ENCODE results near the gene ODR4. TPM values are rescaled to one million over a fixed set of nuclear protein-coding genes. Genes with fewer than 3 reads are reported as not detected.
"Not testable (repeated sequence)": the region's sequence is repeated elsewhere in the genome, so short reads cannot be mapped to it uniquely, and the experiment has no call there.

ODR4 gene
- total RNA-seq, 1 experiment from 2014 or later = 17.6 TPM

DNA sequence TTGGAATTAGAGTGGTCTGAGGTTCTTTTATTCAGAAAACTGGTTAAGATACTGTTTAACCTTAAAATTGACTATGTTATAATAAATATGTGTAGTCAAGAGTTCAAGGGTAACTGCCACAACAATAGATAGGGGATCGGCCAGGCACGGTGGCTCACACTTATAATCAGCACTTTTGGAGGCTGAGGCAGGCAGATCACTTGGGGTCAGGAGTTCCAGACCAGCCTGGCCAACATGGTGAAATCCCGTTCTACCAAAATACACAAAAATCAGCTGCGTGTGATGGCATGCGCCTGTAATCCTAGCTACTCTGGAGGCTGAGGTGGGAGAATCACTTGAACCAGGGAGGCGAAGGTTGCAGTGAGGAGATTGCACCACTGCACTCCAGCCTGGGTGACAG, 45.8 kb downstream of the ODR4 start:
- no peak for DNase-seq (ENCODE audit: low read depth)

GRCh38 chr1:186424539-186424938, 48.9 kb downstream of the ODR4 start:
- peak; percentile 92 for DNase-seq (ENCODE audit: low read depth)

GRCh38 chr1:186426118-186426517, 50.5 kb downstream of the ODR4 start:
- no peak for DNase-seq (ENCODE audit: low read depth)

DNA sequence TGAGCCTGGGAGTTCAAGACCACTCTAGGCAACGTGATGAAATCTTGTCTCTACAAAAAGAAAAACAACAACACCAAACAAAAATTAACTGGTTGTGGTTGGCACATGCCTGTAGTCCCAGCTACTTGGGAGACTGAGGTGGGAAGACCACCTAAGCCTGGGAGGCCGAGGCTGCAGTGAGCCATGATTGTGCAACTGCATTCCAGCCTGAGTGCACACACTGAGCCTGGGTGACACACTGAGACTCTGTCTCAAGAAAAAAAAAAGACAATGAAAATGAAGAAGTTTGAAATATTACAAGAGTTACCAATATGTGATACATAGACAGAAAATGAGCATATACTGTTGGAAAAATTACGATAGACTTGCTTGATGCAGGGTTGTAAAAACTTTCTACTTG, 53.4 kb downstream of the ODR4 start:
- no peak for DNase-seq (ENCODE audit: low read depth)

GRCh38 chr1:186435336-186435735, 59.7 kb downstream of the ODR4 start:
- no peak for DNase-seq (ENCODE audit: low read depth)

DNA sequence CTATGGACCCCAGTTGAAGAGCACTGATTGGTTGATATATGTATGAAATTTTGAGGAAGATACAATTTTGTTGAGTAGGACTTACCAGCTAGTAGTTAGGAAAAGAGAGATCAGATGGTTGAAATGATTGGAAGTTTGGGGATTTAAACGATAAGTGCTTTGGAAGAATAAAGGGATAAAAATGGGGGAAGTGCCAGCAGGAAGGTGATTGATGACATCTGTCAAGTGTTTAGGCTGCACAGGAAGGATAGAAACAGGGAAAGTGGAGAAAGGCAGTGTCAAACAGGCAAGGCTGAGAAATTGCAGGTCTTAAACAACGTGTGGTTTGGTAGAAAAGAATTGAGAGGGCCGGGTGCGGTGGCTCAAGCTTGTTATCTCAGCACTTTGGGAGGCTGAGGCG, 62.9 kb downstream of the ODR4 start:
- no peak for DNase-seq (ENCODE audit: low read depth)

DNA sequence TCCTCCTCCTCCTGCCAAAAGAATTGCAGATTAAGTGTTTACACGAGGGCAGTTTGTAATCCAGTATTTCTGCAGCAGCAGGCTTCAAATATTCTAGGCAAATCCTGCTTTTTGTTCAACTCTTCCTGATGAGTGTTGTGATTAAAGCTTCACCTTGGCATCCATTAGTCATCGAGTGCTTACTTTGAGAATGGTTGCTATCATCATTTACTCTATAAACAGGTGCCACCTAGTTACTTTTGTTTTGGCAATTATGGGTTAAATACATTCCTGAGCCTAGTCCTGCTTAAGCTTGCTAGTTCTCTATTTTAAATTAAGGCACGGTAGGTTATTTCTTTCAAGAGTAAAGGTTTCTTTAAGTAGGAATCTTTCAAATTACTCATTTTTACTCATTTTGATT, 64.9 kb downstream of the ODR4 start:
- peak; percentile 17 for DNase-seq (ENCODE audit: low read depth)

DNA sequence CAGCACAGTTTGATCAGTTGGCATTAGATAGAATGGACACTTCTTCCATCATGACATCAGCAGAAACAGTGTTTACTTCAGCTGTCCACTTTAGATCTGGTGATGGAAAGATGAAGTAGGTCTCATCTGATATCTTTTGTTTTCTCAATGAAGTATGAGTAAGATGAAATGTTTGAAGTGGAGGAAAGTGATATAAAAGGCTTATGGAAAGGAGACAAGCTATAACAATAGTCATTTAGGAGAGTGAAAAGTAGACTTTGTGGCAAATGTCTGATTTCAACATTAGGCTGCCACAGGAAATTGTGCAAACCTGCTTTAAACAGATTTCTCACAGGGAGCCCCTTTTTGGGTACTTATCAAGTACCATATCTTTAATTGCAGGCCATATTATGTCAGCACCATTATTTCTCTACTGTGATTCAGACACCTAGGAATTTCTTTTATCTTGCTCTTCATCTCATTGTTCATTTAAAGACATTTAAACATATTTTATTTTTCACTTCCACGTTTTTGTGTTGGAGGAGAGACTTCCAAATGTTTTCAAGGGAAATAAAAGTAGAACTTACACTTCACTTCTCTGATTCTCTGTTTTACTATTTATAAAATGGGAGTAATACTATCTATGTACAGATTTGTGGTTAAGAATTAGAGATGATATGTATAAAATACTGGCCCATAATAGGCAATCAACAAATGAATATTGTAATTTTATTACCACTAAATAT, 67.2 kb downstream of the ODR4 start:
- peak; percentile 50 for DNase-seq (ENCODE audit: low read depth)

- no peak for DNase-seq (ENCODE audit: low read depth)
Measured at GRCh38 chr1:186443638-186444037, 68.0 kb downstream of the ODR4 start.

GRCh38 chr1:186446152-186446551, 70.5 kb downstream of the ODR4 start:
- DNase-seq (ENCODE audit: low read depth) = no peak

DNA sequence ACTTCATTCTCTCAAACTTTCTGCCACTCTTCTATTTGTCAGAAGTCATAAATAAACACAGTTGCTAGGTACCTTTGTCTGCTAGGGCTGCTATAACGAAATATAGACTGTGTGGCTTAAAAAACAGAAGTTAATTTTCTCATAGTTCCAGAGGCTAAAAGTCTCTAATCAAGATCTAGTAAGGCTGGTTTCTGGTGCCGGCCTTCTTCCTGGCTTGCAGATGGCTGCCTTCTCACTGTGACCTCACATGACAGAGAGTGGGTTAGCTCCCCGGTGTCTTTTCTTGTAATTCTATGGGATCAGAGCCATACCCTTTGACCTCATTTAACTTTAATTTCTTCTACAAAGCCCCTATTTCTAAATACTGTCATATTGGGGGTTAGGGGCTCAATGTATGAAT, 79.3 kb downstream of the ODR4 start:
- no peak for DNase-seq (ENCODE audit: low read depth)

- DNase-seq (ENCODE audit: low read depth) = no peak
Measured at GRCh38 chr1:186456729-186457255, 81.2 kb downstream of the ODR4 start.

- DNase-seq (ENCODE audit: low read depth) = not testable (repeated sequence)
Measured at GRCh38 chr1:186459161-186459560, 83.5 kb downstream of the ODR4 start.

DNA sequence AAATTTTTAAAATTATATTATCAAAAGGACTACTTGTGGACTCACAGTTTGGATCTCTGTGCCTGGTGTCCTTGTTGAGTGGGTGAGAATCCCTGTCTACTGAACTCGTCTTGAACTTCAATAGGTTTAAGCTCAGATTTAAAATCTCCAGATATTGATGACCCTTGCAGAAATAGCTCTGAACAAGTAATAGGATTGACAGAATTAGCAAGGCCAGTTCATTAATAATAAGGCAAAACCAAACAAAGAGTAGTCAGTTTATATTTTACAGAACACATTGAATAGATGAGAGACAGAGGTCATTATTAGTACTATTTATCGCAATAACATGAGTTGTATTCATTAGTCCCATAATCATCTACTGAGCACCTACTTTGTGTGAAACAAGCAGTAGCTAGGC, 85.4 kb downstream of the ODR4 start, which contains the start of gene PDC:
Gene PDC (minus strand): TSS at position 101 of the 400 bp plus-strand sequence. CDS start 11,655 bp downstream, outside the sequence.
- no peak for DNase-seq (ENCODE audit: low read depth)

- DNase-seq (ENCODE audit: low read depth) = no peak
Measured at GRCh38 chr1:186463511-186463910, 87.9 kb downstream of the ODR4 start.

DNA sequence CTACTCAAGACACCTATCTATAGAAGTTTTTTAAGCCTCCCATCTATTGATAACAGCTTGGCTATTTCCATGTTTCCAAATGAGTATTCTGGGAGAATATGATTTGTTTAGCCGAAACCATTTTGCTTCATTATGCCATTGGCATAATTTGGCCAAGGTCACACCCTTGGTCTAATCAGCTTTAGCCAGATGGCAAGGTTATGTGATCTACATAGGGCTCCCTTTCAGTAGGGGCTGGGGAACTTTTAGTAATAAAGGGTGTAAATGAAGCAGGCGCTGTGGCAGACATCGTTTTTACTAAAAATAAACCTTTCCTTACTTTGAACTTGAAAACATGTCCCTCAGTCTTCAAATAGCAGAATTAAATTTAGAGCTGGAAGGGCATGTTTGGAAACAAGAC, 88.3 kb downstream of the ODR4 start:
- DNase-seq (ENCODE audit: low read depth) = no peak

DNA sequence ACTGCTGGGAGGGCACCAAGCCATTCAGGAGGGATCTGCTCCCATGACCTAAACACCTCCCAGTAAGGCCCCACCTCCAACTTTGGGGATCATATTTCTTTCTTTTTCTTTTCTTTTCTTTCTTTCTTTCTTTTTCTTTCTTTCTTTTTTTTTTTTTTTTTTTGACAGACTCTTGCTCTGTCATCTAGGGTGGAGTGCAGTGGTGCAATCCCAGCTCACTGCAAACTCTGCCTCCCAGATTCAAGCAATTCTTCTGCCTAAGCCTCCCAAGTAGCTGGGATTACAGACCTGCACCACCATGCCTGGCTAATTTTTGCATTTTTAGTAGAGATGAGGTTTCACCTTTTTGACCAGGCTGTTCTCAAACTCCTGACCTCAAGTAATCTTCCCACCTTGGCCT, 89.9 kb downstream of the ODR4 start:
- not testable (repeated sequence) for DNase-seq (ENCODE audit: low read depth)

DNA sequence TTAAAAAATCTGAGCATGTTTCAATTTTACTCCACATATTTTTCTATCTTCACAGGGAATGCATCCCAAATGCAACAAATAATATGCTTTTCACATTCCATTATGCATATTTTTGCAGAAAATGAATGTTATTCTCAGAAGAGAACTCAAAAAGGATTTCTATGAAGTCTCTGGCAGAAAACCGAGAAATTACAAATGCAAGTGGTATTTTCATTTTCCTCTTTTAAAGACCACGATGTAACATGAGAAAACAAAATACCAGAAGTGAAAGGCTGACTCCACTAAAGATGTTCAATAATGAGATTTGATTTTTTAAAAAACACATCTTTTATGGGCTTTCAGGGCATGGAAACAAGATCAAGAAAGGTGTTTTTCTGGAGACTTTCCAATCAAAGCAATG, 90.3 kb downstream of the ODR4 start:
- no peak for DNase-seq (ENCODE audit: low read depth)

Other genes with a start within 250 kb of the ODR4 start
- gene PRG4, start 79.6 kb upstream of the ODR4 start, total RNA-seq (2014; rRNA removed) = 0.06 TPM in 1 of 2 replicates, not detected in the other
- 53.7 and 75.6 TPM in 2 replicates for gene TPR, start 585 bp upstream of the ODR4 start, total RNA-seq (2014; rRNA removed)
- gene PDC, start 85.3 kb downstream of the ODR4 start, total RNA-seq (2014; rRNA removed) = not detected in 2 replicates

Measured in LHCN-M2 (cell line).